Mucosa of descending colon (tissue), 3 donors: ENCODE data around the gene CHRDL2. TPM values are rescaled to one million over a fixed set of nuclear protein-coding genes. Genes with fewer than 3 reads are reported as not detected.
"Not testable (repeated sequence)": the region's sequence is repeated elsewhere in the genome, so short reads cannot be mapped to it uniquely, and the experiment has no call there.

Source experiments
- ATAC-seq: fragments of 200-7000 bp; cut with Tn5 transposase; one replicate; pipeline ENCODE4 v1.9.1; 2020; ENCODE audit warnings: mild to moderate bottlenecking, moderate library complexity
- DNase-seq, 3 donors: peaks; one replicate each; pipeline ENCODE4 v3.0.0-alpha.2; 2020
- H3K36me3 ChIP-seq: fragments of 200-600 bp; one replicate; pipeline ENCODE4 v1.8.0; 2021; ENCODE audit warnings: low read depth, mild to moderate bottlenecking
- H3K4me1 ChIP-seq: fragments of 200-600 bp; one replicate; pipeline ENCODE4 v1.8.0; 2021; ENCODE audit warnings: low read depth, mild to moderate bottlenecking
- H3K4me3 ChIP-seq: fragments of 200-600 bp; one replicate; pipeline ENCODE4 v1.8.0; 2021; ENCODE audit warnings: mild to moderate bottlenecking
- H3K9me3 ChIP-seq: fragments of 200-600 bp; one replicate; pipeline ENCODE4 v1.8.0; 2021; ENCODE audit warnings: mild to moderate bottlenecking
- intact Hi-C, 2 donors: fragments of 100-400 bp; cut with DNase I in 1 of 2; cut with micrococcal nuclease in 1 of 2; formaldehyde crosslinking; loops; one replicate each; pipeline versions ENCODE4 v1.11.0 to v1.11.1; 2022; cut with DNase I, micrococcal nuclease
- total RNA-seq, 3 donors: library from RNA; stranded (reverse); fragmentation: NEBNext Ultra II Directional in 2 of 3; extraction: Animal tissue kit (Norgen Biotek cat#: 25700) in 2 of 3; gene quantifications; one replicate each; pipeline versions ENCODE4 v1.2.1 to v1.2.4, GENCODE V29; 2021 to 2023
- TF ChIP-seq, protein P1 (sequence below): fragments of 200-600 bp; IDR thresholded peaks from one replicate; pipeline ENCODE4 v1.8.0; 2022; ENCODE audit warnings: antibody characterized with exemption, mild to moderate bottlenecking
- donor health status: DM: no; HTN: no; CAD: no; lungs with moderate emphysema.
- donor health status: DM: no; HTN: no; CAD: no.
- donor health status: DM: no; HTN: yes; CAD: no.

Gene CHRDL2
- total RNA-seq, 3 donors from 2014 or later, result 41.2 to 52.2 TPM; not detected in 1

DNA sequence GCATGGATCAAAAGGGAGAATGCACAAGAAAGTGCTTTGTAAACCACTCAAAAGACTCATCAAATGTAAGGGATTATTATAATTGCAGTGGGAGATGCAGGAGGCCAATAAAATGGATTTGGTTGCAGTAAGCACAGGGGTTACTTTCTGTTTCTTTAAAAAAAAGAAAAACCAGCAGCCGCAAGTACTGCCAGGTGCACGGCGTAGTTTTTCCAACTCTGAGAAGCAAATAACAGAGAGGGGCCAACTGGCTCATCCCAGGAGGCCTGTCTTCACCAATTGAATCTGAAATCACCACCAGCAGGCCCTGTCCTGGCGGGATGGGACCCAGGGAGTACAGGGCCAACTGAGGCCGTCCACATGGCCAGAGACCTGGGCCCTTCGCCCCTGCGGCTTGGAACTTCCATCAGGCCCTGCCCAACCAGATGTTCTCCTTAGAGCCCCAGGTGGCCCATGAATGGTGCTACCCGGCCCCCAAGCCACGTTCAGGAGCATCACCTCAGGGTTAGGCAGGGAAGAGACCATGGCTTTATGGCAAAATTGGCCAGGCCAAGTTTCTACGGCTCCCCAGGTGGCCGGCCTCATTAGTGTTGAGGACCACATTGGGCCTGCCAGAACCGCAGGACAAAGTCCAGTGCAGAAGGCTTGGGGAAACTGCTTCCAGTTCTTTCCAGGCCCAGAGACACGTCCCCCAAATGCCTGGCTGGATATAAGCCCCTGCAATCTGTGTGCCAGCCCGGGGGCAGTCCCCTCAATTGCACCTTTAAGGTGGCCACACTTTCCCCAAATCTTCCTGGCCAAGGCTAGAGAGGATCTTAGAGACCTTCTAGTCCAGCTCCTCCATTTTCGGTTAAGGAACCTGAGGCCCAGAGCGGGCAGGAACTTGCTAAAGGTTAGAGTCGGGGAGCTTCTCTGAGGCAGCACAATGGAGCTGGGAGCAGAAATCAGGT is 61.7 kb downstream of the CHRDL2 start:
- TF ChIP-seq, protein P1, sequence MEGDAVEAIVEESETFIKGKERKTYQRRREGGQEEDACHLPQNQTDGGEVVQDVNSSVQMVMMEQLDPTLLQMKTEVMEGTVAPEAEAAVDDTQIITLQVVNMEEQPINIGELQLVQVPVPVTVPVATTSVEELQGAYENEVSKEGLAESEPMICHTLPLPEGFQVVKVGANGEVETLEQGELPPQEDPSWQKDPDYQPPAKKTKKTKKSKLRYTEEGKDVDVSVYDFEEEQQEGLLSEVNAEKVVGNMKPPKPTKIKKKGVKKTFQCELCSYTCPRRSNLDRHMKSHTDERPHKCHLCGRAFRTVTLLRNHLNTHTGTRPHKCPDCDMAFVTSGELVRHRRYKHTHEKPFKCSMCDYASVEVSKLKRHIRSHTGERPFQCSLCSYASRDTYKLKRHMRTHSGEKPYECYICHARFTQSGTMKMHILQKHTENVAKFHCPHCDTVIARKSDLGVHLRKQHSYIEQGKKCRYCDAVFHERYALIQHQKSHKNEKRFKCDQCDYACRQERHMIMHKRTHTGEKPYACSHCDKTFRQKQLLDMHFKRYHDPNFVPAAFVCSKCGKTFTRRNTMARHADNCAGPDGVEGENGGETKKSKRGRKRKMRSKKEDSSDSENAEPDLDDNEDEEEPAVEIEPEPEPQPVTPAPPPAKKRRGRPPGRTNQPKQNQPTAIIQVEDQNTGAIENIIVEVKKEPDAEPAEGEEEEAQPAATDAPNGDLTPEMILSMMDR, result no peak
- intact Hi-C loops, result no loop called here
- no peaks in the 10 kb centered on the region for H3K4me1 ChIP-seq
- DNase-seq (no peak), ATAC-seq (no peak)
- no peaks in the 10 kb centered on the region for H3K36me3 ChIP-seq
- no peak overlapping the region for H3K4me3 ChIP-seq
- no peaks in the 10 kb centered on the region for H3K9me3 ChIP-seq

DNA sequence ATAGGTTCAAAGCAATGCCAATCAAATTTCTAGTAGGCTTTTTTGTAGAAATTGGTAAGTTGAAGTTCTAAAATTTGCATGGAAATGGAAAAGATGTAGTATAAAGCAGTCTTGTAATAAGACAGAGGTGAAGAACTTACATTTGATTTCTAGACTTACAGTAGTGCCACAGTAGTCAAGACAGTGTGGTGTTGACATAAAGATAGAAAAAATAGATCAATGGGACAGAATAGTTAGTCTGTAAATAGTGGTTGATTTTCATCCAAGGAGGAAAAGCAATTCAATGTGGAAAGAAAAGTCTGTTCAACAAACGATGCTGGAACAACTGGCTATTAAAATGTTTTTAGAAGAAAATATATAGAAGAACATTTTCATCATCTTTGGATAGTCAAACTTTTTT is 67.9 kb downstream of the CHRDL2 start:
- intact Hi-C loops, result no loop called here
- Histone ChIP-seq H3K9me3 (no peaks in the 10 kb centered on the region), H3K36me3 (no peaks in the 10 kb centered on the region), H3K4me3 (no peak overlapping the region), H3K4me1 (no peaks in the 10 kb centered on the region)
- DNase-seq (no peak), ATAC-seq (no peak)
- TF ChIP-seq, protein P1, result no peak

DNA sequence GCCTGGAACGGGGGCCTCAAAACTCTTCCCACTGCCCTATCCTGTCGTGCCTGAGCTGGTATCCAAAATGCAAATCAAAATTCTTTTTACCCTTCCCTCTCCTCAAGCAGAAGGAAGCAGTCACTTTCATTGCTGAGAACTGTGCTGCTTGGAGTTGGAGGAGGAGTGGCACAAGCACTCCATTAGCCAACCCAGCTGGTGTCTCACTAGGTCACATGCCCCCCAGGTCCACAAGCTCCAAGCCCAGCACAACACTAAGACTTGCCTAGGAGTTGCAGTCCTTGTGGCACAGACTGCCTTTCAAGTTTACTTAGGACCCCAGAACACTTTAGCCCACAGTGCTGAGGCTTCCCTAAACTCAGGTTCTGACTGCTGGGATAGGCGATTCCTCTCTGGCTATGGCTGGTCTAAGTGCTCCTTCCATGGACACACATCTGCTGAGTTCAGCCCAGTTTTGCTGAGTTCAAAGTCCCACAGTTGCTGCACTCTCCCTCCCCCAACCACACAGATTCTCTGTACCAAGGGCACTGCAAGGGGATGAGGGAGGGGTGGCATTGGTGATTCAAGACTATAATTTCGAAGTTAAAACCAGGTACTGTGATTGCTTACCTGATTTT is 68.6 kb downstream of the CHRDL2 start:
- no peak for DNase-seq
- TF ChIP-seq, protein P1, result no peak
- no peaks in the 10 kb centered on the region for H3K36me3 ChIP-seq

DNA sequence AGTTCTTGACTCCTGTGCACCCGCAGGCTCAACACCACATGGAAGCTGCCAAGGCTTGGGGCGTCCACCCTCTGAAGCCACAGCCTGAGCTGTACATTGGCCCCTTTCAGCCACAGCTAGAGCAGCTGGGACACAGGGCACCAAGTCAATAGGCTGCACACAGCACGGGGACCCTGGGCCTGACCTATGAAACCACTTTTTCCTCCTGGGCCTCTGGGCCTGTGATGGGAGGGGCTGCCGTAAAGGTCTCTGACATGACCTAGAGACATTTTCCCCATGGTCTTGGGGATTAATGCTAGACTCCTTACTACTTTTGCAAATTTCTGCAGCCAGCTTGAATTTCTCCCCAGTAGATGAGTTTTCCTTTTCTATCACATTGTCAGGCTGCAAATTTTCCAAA is 72.1 kb downstream of the CHRDL2 start:
- H3K36me3 ChIP-seq, ATAC-seq, DNase-seq, H3K9me3 ChIP-seq, intact Hi-C loops, H3K4me3 ChIP-seq, H3K4me1 ChIP-seq: not testable (repeated sequence)

More for the DNA sequence above, 68.6 kb downstream of the CHRDL2 start:
- ATAC-seq, result no peak
- Histone ChIP-seq H3K4me3 (no peak overlapping the region), H3K4me1 (no peaks in the 10 kb centered on the region), H3K9me3 (no peaks in the 10 kb centered on the region)
- intact Hi-C loops, result no loop called here

DNA sequence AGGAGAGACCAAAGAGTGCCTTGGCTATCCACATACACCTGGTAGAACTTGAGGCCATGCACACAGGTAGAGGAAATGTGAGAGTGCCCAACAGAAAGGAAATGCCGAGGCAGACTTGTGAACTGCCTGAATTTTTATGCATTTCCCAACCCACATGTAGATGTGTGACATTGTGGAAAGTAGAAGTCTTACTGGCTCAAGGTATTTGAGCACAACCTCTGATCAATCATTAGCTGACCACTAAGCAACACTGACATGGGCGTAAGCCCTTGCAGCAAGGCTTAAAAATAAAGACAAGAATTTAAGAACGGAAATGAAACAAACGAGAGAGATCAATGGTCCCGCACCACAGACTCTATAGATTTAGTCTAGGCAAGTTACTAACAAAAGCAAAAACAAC is 76.2 kb downstream of the CHRDL2 start:
- Histone ChIP-seq H3K4me1 (no peaks in the 10 kb centered on the region), H3K4me3 (no peak overlapping the region), H3K36me3 (no peaks in the 10 kb centered on the region), H3K9me3 (no peaks in the 10 kb centered on the region)
- ATAC-seq, result no peak
- TF ChIP-seq, protein P1, result no peak
- intact Hi-C loops, result no loop called here
- no peak for DNase-seq

DNA sequence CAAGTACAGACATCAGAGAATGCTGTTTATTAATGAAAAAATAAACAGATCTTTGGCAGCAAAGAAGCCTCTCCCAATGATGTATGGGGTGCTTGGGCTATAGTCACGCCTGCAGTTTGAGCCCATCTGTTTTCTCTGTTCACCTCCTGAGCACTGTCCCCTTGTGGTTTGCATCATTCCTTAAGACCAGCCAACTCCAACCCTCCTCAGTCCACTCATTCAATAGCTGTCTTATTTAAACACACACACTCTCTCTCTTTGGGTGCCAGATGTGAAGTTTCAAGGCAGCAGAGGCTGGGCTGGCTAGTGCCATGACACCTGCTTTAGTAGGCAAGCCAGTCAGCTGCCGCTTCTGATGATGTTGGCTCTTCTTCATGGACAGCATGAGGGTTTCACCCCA is 80.7 kb downstream of the CHRDL2 start:
- TF ChIP-seq, protein P1, result no peak
- intact Hi-C loops, result no loop called here
- DNase-seq, result peak in 1 of 3 donors; percentile 18
- ATAC-seq, result peak; percentile 67
- H3K4me3 ChIP-seq, result no peak overlapping the region
- H3K4me1 ChIP-seq, result no peaks in the 10 kb centered on the region
- no peaks in the 10 kb centered on the region for H3K9me3 ChIP-seq
- no peaks in the 10 kb centered on the region for H3K36me3 ChIP-seq
